Smooth muscle cell (in vitro differentiated cells): Measurements from ENCODE around the gene C20orf202. TPM values are rescaled to one million over a fixed set of nuclear protein-coding genes. Genes with fewer than 3 reads are reported as not detected.
A peak's percentile ranks its signal among the peaks of the same experiment; 100 is the strongest.

Source experiments
- DNase-seq: peaks from one replicate; lab custom pipeline; 2025; ENCODE audit not compliant: unreplicated experiment; lab: John Stamatoyannopoulos, UW
- H2AFZ ChIP-seq: fragments of 200-600 bp; sonication (generic); 2 replicates; pipeline ENCODE4 v1.6.0; 2016; ENCODE audit warnings: antibody characterized with exemption, low read depth, mild to moderate bottlenecking
- H3F3A ChIP-seq: fragments of 200-600 bp; sonication (generic); 2 replicates; pipeline ENCODE4 v1.6.0; 2017; ENCODE audit warnings: antibody characterized with exemption, low read depth
- H3K27ac ChIP-seq: fragments of 200-600 bp; sonication (generic); 2 replicates; pipeline ENCODE4 v1.5.1; 2016; ENCODE audit warnings: low read depth, mild to moderate bottlenecking
- H3K27me3 ChIP-seq: fragments of 200-600 bp; sonication (generic); 2 replicates; pipeline ENCODE4 v1.6.1; 2016; ENCODE audit warnings: low read depth, mild to moderate bottlenecking
- H3K36me3 ChIP-seq: fragments of 200-600 bp; sonication (generic); 2 replicates; pipeline ENCODE4 v1.5.1; 2016; ENCODE audit warnings: low read depth
- H3K4me1 ChIP-seq: fragments of 200-600 bp; sonication (generic); 2 replicates; pipeline ENCODE4 v1.5.1; 2016; ENCODE audit warnings: low read depth
- H3K4me2 ChIP-seq: fragments of 200-600 bp; sonication (generic); 2 replicates; pipeline ENCODE4 v1.6.0; 2016; ENCODE audit warnings: mild to moderate bottlenecking
- H3K4me3 ChIP-seq: fragments of 200-600 bp; sonication (generic); 2 replicates; pipeline ENCODE4 v1.5.1; 2016; ENCODE audit warnings: mild to moderate bottlenecking
- H3K79me2 ChIP-seq: fragments of 200-600 bp; sonication (generic); 2 replicates; pipeline ENCODE4 v1.6.0; 2016; ENCODE audit warnings: low read depth, mild to moderate bottlenecking
- H3K9ac ChIP-seq: fragments of 200-600 bp; sonication (generic); 2 replicates; pipeline ENCODE4 v1.6.0; 2016; ENCODE audit warnings: low read depth
- H3K9me3 ChIP-seq: fragments of 200-600 bp; sonication (generic); replicated peaks from 2 replicates; pipeline ENCODE4 v1.5.1; 2016; ENCODE audit warnings: low read depth
- H4K20me1 ChIP-seq: fragments of 200-600 bp; sonication (generic); 2 replicates; pipeline ENCODE4 v1.6.0; 2016; ENCODE audit warnings: low read depth
- WGBS: methylation state at CpG from one replicate; pipeline ENCODE4 v1.1.7; 2016; ENCODE audit warnings: low lambda C conversion rate; 5-methylcytosine and 5-hydroxymethylcytosine counted together
- polyA plus RNA-seq: library from polyadenylated mRNA; unstranded; fragments of >200 nt; fragmentation: Nextera tagmentation; extraction: Ambion mirVana; gene quantifications from 2 replicates; pipeline ENCODE4 v1.2.1, GENCODE V29; 2016
- total RNA-seq: library from RNA; depleted of rRNA; stranded (reverse); fragments of >200 nt; gene quantifications from 2 replicates; pipeline ENCODE4 v1.2.3, GENCODE V29; 2014
- TF ChIP-seq, protein P1 (sequence below): fragments of 200-600 bp; sonication (generic); IDR thresholded peaks from 2 replicates; pipeline ENCODE4 v1.5.1; 2017; ENCODE audit warnings: borderline replicate concordance, mild to moderate bottlenecking, antibody characterized with exemption; ENCODE audit not compliant: insufficient read depth, poor library complexity, severe bottlenecking

The C20orf202 gene
- total and polyA plus RNA-seq, 2 experiments from 2014 or later = not detected

DNA sequence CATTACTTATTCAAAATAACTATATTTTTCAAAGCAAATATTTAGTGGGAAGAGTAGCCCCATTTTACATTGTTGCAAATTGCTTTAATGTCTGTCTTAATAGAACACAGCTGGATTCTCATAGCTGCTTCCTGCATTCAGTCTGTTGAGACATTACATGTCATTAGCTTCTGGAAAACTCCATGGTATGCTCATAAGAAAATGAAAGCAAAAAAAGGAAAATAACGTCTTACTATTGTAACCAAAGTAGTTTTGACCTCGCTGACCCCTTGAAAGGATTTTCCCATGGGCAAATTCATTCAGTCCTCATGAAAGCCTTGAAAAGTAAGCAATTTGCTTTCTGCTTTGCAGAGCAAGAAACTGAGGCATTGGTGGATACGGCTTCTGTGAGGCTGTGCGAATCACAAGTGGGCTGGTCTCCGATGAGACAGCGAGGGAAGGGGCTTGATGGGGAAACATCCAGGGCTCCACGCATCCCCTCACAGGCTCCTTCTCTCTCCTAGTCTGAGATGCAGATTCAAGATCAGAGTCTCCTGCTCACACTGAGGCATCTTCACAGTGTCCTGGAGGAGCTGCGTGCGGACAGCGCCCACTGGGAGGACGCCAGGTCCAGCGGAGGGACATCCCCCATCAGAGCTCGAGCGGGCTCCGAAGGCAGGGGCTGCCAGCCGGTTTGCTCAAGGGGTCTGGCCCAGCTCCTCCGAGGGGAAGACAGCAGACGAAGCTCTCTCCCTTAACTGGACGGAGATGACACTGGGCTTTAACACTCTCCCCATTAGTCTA lies 3.3 kb downstream of the C20orf202 start:
- H3K79me2 ChIP-seq = no peaks in the 10 kb centered on the region
- TF ChIP-seq, protein P1, sequence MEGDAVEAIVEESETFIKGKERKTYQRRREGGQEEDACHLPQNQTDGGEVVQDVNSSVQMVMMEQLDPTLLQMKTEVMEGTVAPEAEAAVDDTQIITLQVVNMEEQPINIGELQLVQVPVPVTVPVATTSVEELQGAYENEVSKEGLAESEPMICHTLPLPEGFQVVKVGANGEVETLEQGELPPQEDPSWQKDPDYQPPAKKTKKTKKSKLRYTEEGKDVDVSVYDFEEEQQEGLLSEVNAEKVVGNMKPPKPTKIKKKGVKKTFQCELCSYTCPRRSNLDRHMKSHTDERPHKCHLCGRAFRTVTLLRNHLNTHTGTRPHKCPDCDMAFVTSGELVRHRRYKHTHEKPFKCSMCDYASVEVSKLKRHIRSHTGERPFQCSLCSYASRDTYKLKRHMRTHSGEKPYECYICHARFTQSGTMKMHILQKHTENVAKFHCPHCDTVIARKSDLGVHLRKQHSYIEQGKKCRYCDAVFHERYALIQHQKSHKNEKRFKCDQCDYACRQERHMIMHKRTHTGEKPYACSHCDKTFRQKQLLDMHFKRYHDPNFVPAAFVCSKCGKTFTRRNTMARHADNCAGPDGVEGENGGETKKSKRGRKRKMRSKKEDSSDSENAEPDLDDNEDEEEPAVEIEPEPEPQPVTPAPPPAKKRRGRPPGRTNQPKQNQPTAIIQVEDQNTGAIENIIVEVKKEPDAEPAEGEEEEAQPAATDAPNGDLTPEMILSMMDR = no peak
- no peaks in the 10 kb centered on the region for H4K20me1 ChIP-seq
- H3K27me3 ChIP-seq = peaks cover 22% of the 10 kb centered on the region
- no peaks in the 10 kb centered on the region for H3K36me3 ChIP-seq
- no peak overlapping the region for H2AFZ ChIP-seq
- H3K4me3 ChIP-seq = no peak overlapping the region
- no peak for DNase-seq
- H3K4me2 ChIP-seq = no peak overlapping the region
- no peaks in the 10 kb centered on the region for H3K9me3 ChIP-seq
- no peaks in the 10 kb centered on the region for H3F3A ChIP-seq
- no peaks in the 10 kb centered on the region for H3K4me1 ChIP-seq
- H3K9ac ChIP-seq = no peak overlapping the region
- WGBS = 88% methylated on average over 19 of the region's 19 CpGs
- H3K27ac ChIP-seq = no peak overlapping the region

DNA sequence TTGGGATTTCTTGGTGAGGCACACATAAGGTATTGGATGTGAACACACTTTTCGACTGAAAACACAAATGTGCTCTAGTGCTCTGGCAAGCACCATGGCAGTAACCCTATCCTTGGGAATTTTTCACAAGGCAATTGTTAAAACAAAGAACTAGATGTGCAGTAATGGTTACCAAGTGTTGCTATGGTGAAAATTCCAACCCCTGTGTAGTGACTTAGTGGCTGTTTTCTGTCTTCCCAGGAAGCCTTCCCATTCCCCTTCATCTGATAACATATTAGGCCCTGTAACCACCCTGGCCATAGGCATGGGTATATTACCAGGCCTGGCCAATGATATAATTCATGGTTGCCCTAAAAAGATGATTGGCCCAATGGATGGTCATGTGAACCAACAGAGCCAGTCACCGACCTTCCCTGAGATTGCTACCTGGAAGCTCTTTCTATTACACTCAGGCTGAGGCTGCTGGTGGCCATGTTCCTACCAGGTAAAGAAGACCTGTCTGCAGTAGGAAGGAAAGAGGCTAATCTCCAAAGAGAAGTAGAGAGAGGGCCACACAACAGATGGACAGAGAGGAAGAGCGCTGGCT lies 4.1 kb downstream of the C20orf202 start:
- H3K4me1 ChIP-seq = no peaks in the 10 kb centered on the region
- no peak overlapping the region for H3K9ac ChIP-seq
- TF ChIP-seq, protein P1 = no peak
- peaks cover 22% of the 10 kb centered on the region for H3K27me3 ChIP-seq
- H3F3A ChIP-seq = no peaks in the 10 kb centered on the region
- H3K27ac ChIP-seq = no peak overlapping the region
- H3K36me3 ChIP-seq = no peaks in the 10 kb centered on the region
- H3K4me2 ChIP-seq = no peak overlapping the region
- no peak for DNase-seq
- H3K79me2 ChIP-seq = no peaks in the 10 kb centered on the region
- no peak overlapping the region for H3K4me3 ChIP-seq
- H4K20me1 ChIP-seq = no peaks in the 10 kb centered on the region
- H3K9me3 ChIP-seq = no peaks in the 10 kb centered on the region
- no peak overlapping the region for H2AFZ ChIP-seq
- WGBS = 91% methylated on average over 3 of the region's 3 CpGs

DNA sequence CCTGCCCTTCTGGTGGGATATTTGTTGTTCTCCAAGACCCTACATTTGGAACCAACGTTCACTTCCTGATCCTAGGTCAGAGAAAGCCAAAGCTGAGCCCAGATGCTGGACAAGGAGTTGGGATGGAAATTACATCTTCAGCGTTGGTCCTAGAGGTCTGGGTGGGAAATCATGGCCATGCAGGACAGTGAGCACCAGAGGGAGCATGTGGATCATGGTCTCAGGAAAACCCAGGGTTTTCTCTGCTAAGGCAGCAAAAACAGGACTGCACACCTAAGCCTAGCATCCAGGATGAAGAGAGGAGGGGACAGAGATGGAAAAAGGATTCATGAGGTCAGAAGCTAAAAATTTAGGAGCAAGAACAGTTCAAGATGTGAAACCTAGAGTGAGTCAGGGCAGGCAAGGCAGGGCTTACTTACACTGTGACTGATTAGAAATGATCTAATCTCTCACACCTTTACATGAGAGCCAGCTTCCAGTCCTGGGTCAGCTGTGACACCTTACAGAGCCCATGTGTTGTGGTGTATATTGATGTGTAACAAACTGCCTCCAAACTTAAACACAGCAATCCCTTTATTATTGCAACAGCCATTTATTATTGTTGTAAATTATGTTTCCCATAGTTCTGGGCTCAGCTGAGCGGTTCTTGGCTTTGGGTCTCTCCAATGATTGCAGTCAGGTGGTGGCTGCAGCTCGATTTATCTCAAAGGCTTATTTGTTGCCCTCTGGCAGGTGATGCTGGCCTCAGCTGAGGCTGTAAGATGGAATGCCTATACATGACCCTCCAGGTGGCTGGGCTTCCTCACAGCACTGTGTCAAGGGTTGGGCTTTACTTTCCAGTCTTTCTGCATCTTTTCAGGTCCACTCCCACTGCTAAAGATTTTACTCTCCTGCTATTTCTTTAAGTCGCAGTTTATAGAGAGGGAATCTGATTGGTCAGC lies 6.5 kb downstream of the C20orf202 start:
- H3K79me2 ChIP-seq = no peaks in the 10 kb centered on the region
- H2AFZ ChIP-seq = no peak overlapping the region
- no peaks in the 10 kb centered on the region for H3F3A ChIP-seq
- TF ChIP-seq, protein P1 = peak; percentile 14
- no peak overlapping the region for H3K9ac ChIP-seq
- peaks cover 2% of the 10 kb centered on the region for H3K4me1 ChIP-seq
- WGBS = 69% methylated on average over 5 of the region's 5 CpGs
- no peak overlapping the region for H3K4me2 ChIP-seq
- H3K9me3 ChIP-seq = no peaks in the 10 kb centered on the region
- no peak for DNase-seq
- no peaks in the 10 kb centered on the region for H3K36me3 ChIP-seq
- H3K4me3 ChIP-seq = no peak overlapping the region
- H3K27me3 ChIP-seq = peaks cover 22% of the 10 kb centered on the region
- no peaks in the 10 kb centered on the region for H4K20me1 ChIP-seq
- no peak overlapping the region for H3K27ac ChIP-seq
